Measurements from ENCODE around the gene ZNF410.

DNA sequence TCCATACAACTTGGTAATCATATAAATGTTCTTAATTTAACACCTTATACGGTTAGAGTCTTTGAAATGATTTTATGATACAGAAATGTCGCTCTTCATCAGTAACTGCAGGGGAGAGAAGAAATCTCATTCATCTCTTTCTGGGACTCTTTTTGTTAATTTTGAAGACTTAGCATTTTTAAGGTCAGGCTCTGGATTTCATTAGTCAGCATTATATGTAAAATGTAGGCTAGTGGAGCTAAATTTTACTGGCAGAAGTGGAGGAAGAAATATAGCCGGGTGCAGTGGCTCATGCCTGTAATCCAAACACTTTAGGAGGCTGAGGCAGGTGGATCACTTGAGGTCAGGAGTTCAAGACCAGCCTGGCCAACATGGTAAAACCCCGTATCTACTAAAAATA, 39.7 kb upstream of the ZNF410 start:
- TF ChIP-seq CTCF (IDR thresholded peaks at IDR 0.05) (no peak), POLR2A (IDR thresholded peaks at IDR 0.05) (no peak)

All from thyroid gland (tissue), 4 donors.